Measurements from ENCODE around the gene THAP12.
A peak's percentile ranks its signal among the peaks of the same experiment; 100 is the strongest.
"Not testable (repeated sequence)": the region's sequence is repeated elsewhere in the genome, so short reads cannot be mapped to it uniquely, and the experiment has no call there.

THAP12 gene

GRCh38 chr11:76330651-76331050 lies 50.3 kb downstream of the THAP12 start:
- no peak overlapping the region for H3K27ac ChIP-seq
- H3K4me3 ChIP-seq: no peak overlapping the region

- no peak overlapping the region for H3K27ac ChIP-seq
- no peak overlapping the region for H3K4me3 ChIP-seq
These were observed 50.9 kb downstream of the THAP12 start for GRCh38 chr11:76329983-76330382.

GRCh38 chr11:76329084-76329648 lies 51.8 kb downstream of the THAP12 start:
- H3K4me3 ChIP-seq: no peak overlapping the region
- H3K27ac ChIP-seq: no peak overlapping the region

GRCh38 chr11:76327756-76328388 lies 53.1 kb downstream of the THAP12 start:
- no peak overlapping the region for H3K27ac ChIP-seq
- H3K4me3 ChIP-seq: no peak overlapping the region

GRCh38 chr11:76327202-76327601 lies 53.7 kb downstream of the THAP12 start:
- no peak overlapping the region for H3K27ac ChIP-seq
- no peak overlapping the region for H3K4me3 ChIP-seq

GRCh38 chr11:76325185-76325584 lies 55.7 kb downstream of the THAP12 start:
- H3K27ac ChIP-seq: no peak overlapping the region
- no peak overlapping the region for H3K4me3 ChIP-seq

- Histone ChIP-seq H3K4me3 (no peak overlapping the region), H3K27ac (no peak overlapping the region)
These were observed 57.1 kb downstream of the THAP12 start for GRCh38 chr11:76323804-76324203.

- not testable (repeated sequence) for H3K4me3 ChIP-seq, H3K27ac ChIP-seq
These were observed 57.6 kb downstream of the THAP12 start for GRCh38 chr11:76323375-76323774.

- H3K27ac ChIP-seq: no peak overlapping the region
- H3K4me3 ChIP-seq: no peak overlapping the region
These were observed 58.0 kb downstream of the THAP12 start for GRCh38 chr11:76322942-76323341.

GRCh38 chr11:76322540-76322939 lies 58.4 kb downstream of the THAP12 start:
- Histone ChIP-seq H3K27ac (no peak overlapping the region), H3K4me3 (no peak overlapping the region)

- H3K4me3 ChIP-seq: peak overlapping the region in 4 of 7 experiments; percentile 11 to 28 (median 18)
- no peak overlapping the region for H3K27ac ChIP-seq
These were observed 59.0 kb downstream of the THAP12 start for GRCh38 chr11:76321820-76322524.

GRCh38 chr11:76321340-76321739 lies 59.6 kb downstream of the THAP12 start:
- Histone ChIP-seq H3K4me3 (peak overlapping the region in 1 of 7 experiments; percentile 28), H3K27ac (no peak overlapping the region)

GRCh38 chr11:76320929-76321328 lies 60.0 kb downstream of the THAP12 start:
- Histone ChIP-seq H3K27ac (no peak overlapping the region), H3K4me3 (no peak overlapping the region)

- not testable (repeated sequence) for H3K27ac ChIP-seq, H3K4me3 ChIP-seq
These were observed 61.1 kb downstream of the THAP12 start for GRCh38 chr11:76319798-76320197.

- H3K4me3 ChIP-seq: no peak overlapping the region
- no peak overlapping the region for H3K27ac ChIP-seq
These were observed 62.1 kb downstream of the THAP12 start for GRCh38 chr11:76318744-76319384.

- no peak overlapping the region for H3K4me3 ChIP-seq
- no peak overlapping the region for H3K27ac ChIP-seq
These were observed 63.6 kb downstream of the THAP12 start for GRCh38 chr11:76317296-76317695.

GRCh38 chr11:76316726-76317125 lies 64.2 kb downstream of the THAP12 start:
- Histone ChIP-seq H3K27ac (no peak overlapping the region), H3K4me3 (no peak overlapping the region)

- no peak overlapping the region for H3K27ac ChIP-seq
- no peak overlapping the region for H3K4me3 ChIP-seq
These were observed 65.6 kb downstream of the THAP12 start for GRCh38 chr11:76315182-76315853.

- Histone ChIP-seq H3K27ac (no peak overlapping the region), H3K4me3 (no peak overlapping the region)
These were observed 66.2 kb downstream of the THAP12 start for GRCh38 chr11:76314741-76315090.

Measured in skin epidermis (tissue), 12 donors.